Fibroblast of the conjunctiva (primary cell): ENCODE measurements around the gene SORT1.

Source experiments
- DNase-seq: peaks from one replicate; pipeline ENCODE4 v3.0.0-alpha.2; 2010; ENCODE audit warnings: low read depth

The SORT1 gene

GRCh38 chr1:109259674-109260557, 137.8 kb downstream of the SORT1 start:
- no peak for DNase-seq
